ENCODE measurements around the gene MYL12B. TPM values are rescaled to one million over a fixed set of nuclear protein-coding genes. Genes with fewer than 3 reads are reported as not detected.

MYL12B gene
- total and polyA plus RNA-seq, 2 of the 8 experiments (the other 6 are each of a cell fraction or from before 2014, with no cell fraction given) = 174 to 188 TPM

DNA sequence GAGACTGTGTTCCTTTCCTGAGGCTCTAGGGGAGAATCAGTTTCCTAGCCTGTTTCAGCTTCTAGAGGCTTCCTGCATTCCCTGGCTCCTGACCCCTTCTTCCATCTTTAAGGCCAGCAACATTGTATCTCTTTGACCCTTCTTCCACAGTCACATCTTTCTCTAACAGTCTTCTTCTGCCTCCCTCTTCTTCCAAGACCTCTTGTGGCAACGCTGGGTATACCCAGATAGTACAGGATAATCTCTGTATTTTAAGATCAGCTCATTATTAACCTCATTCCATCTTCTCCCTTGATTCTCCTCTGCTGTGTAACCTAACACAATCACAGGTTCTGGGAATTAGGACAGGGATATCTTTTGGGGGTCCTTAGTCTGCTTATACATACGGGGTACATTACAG lies 23.2 kb upstream of the MYL12B start:
- Histone ChIP-seq H2BK12ac (ENCODE audit: low read depth, low read length) (no peak overlapping the region), H3K27me3 (replicated peaks in 1 of 4; ENCODE audit: control insufficient read depth in 3 of 4, extremely low read depth in 1 of 4, insufficient read depth in 3 of 4, low read length in 3 of 4) (no peaks in the 10 kb centered on the region), H3K4me1 (replicated peaks in 1 of 4; ENCODE audit: control insufficient read depth in 3 of 4, insufficient read depth in 4 of 4, low read length in 3 of 4) (no peaks in the 10 kb centered on the region), H3K56ac (replicated peaks; ENCODE audit: insufficient read length, low read depth, low read length) (no peak overlapping the region), H4K5ac (ENCODE audit: insufficient read length, low read depth, low read length) (no peak overlapping the region), H2BK15ac (ENCODE audit: low read length) (no peak overlapping the region), H3K9me3 (ENCODE audit: insufficient read depth in 2 of 2, low read depth in 1 of 2, low read length in 1 of 2) (peaks cover 12 to 19% of the 10 kb centered on the region in 2 experiments), H3K23me2 (ENCODE audit: low read depth, low read length) (no peaks in the 10 kb centered on the region), H2BK120ac (replicated peaks; ENCODE audit: low read depth, low read length) (no peak overlapping the region), H3K36me3 (ENCODE audit: control insufficient read depth in 2 of 4, insufficient read depth in 4 of 4, low read length in 3 of 4) (peaks cover 0 to 3% (median 0%) of the 10 kb centered on the region in 4 experiments; a peak in 1 of 8 replicates), H2AFZ (ENCODE audit: low read length) (no peak overlapping the region), H4K20me1 (replicated peaks in 1 of 2; ENCODE audit: control insufficient read depth in 1 of 2, insufficient read depth in 2 of 2, low read length in 2 of 2) (no peaks in the 10 kb centered on the region), H2BK5ac (ENCODE audit: low read depth, low read length) (no peak overlapping the region), H4K8ac (ENCODE audit: extremely low read depth, insufficient read depth, low read length) (no peak overlapping the region), H3K18ac (ENCODE audit: extremely low read depth, low read length) (no peak overlapping the region), H4K91ac (replicated peaks; ENCODE audit: insufficient read length, low read length) (no peak overlapping the region), H3K9ac (replicated peaks in 1 of 4; ENCODE audit: extremely low read depth in 1 of 4, low read depth in 3 of 4, low read length in 3 of 4) (no peak overlapping the region), H3K23ac (ENCODE audit: insufficient read length) (no peak overlapping the region), H3K4ac (replicated peaks; ENCODE audit: insufficient read length, low read depth, low read length) (no peak overlapping the region), H3K79me2 (ENCODE audit: control insufficient read depth in 1 of 2, insufficient read depth in 2 of 2, low read length in 2 of 2) (no peaks in the 10 kb centered on the region), H3K4me3 (ENCODE audit: extremely low read depth in 1 of 4, insufficient read depth in 2 of 4, low read depth in 3 of 4, low read length in 4 of 4) (no peak overlapping the region), H3K79me1 (ENCODE audit: low read depth, low read length) (no peaks in the 10 kb centered on the region), H3K14ac (ENCODE audit: insufficient read length) (no peak overlapping the region), H2AK5ac (ENCODE audit: low read depth, low read length) (no peak overlapping the region), H3K4me2 (ENCODE audit: insufficient read depth in 1 of 2, low read depth in 2 of 2, low read length in 2 of 2) (no peak overlapping the region), H3K27ac (ENCODE audit: low read depth, low read length) (no peak overlapping the region), H2BK20ac (ENCODE audit: low read length) (no peak overlapping the region)
- ChIA-PET POLR2A (ENCODE audit: partially characterized antibody) (interaction anchor here (1.9 kb wide), 1 partner anchor 9 kb away, joined by 9 read pairs; the partner anchor contains the start of gene MYL12A), CTCF (ENCODE audit: partially characterized antibody) (interaction anchor here (0.7 to 1.8 kb wide), 7 partner anchors 10 to 318 kb away, joined by 3 to 5 read pairs (median 3); no protein-coding TSS in a partner anchor)
- DNase-seq (ENCODE audit: low read depth in 1 of 2, low spot score in 2 of 2) = no peak
- FAIRE-seq = no peak
- WGBS, 2 experiments (ENCODE audit: extremely low coverage in 1 of 2, insufficient coverage in 1 of 2, insufficient read length in 1 of 2, insufficient replicate concordance in 2 of 2, low coverage in 1 of 2, low lambda C conversion rate in 2 of 2, missing lambda C conversion rate in 1 of 2) = 80% methylated on average over 2 of the region's 2 CpGs; no CpG with 5 or more reads in 1 of the 2 experiments
- TF ChIP-seq CHD1 (IDR thresholded peaks at IDR 0.05; ENCODE audit: low read depth, low read length) (no peak), FOSL1 (IDR thresholded peaks at IDR 0.05; ENCODE audit: insufficient read depth, low read depth, low read length) (no peak), GTF2F1 (IDR thresholded peaks at IDR 0.05; ENCODE audit: borderline replicate concordance, low read depth, low read length) (no peak), BACH1 (IDR thresholded peaks at IDR 0.05; ENCODE audit: low read length) (no peak), SP4 (IDR thresholded peaks at IDR 0.05; ENCODE audit: low read length) (no peak), TAF1 (IDR thresholded peaks at IDR 0.05; ENCODE audit: low read depth, low read length) (no peak), NRF1 (IDR thresholded peaks at IDR 0.05; ENCODE audit: low read depth, low read length) (no peak), CBX5 (IDR thresholded peaks at IDR 0.05; ENCODE audit: low read depth, low read length) (no peak), POLR2AphosphoS5 (IDR thresholded peaks at IDR 0.05; ENCODE audit: low read depth, low read length) (no peak), JUND (IDR thresholded peaks at IDR 0.05; ENCODE audit: low read length) (no peak), SAP30 (IDR thresholded peaks at IDR 0.05; ENCODE audit: insufficient read depth, insufficient replicate concordance, low read length) (no peak), BRCA1 (IDR thresholded peaks at IDR 0.05; ENCODE audit: low read depth, low read length) (no peak), EGR1 (IDR thresholded peaks at IDR 0.05; ENCODE audit: borderline replicate concordance, low read depth, low read length) (no peak), GABPA (IDR thresholded peaks at IDR 0.05; ENCODE audit: borderline replicate concordance, insufficient read depth, low read length) (no peak), TBP (IDR thresholded peaks at IDR 0.05; ENCODE audit: low read depth, low read length) (no peak), SIN3A (conservative IDR thresholded peaks at IDR 0.05 in 1 of 2, IDR thresholded peaks at IDR 0.05 in 1 of 2; ENCODE audit: low read depth in 1 of 2, low read length in 2 of 2) (no peak)

Measured in H1 (cell line).